Fibroblast of lung (primary cell): Measurements from ENCODE around the gene SORL1.

ENCODE experiments used
- CTCF ChIP-seq, 2 donors: IDR thresholded peaks in 1 of 2; conservative IDR thresholded peaks in 1 of 2; 1 replicate in 1 of 2; 2 replicates in 1 of 2; pipeline ENCODE4 v1.5.1; 2011 to 2012; ENCODE audit warnings: low read length in 2 of 2, control low read depth in 1 of 2, inconsistent platforms in 1 of 2, low read depth in 1 of 2, mild to moderate bottlenecking in 1 of 2
- EZH2 ChIP-seq: IDR thresholded peaks from 2 replicates; pipeline ENCODE4 v1.5.1; 2012; ENCODE audit warnings: low read length, control low read depth, mild to moderate bottlenecking; ENCODE audit errors: missing control alignments

GRCh38 chr11:121595717-121596161 lies 143.6 kb downstream of the SORL1 start:
- TF ChIP-seq CTCF (conservative IDR thresholded peaks at IDR 0.05 in 1 of 2, IDR thresholded peaks at IDR 0.05 in 1 of 2; ENCODE audit: low read depth in 1 of 2, low read length in 2 of 2) (no peak), EZH2 (no peak)
